Neural cell (in vitro differentiated cells): ENCODE data around the gene WNT3A. TPM values are rescaled to one million over a fixed set of nuclear protein-coding genes. Genes with fewer than 3 reads are reported as not detected.

Experiments
- H2AFZ ChIP-seq: fragments of 200-600, 300-800 bp; sonication (generic), shearing (Covaris generic); 2 replicates; pipeline ENCODE4 v1.6.0; 2014; ENCODE audit warnings: low read depth, mild to moderate bottlenecking, antibody characterized with exemption, low read length, moderate library complexity
- H3F3A ChIP-seq: fragments of 200-600 bp; shearing (Covaris generic); 2 replicates; pipeline ENCODE4 v1.6.1; 2016; ENCODE audit warnings: mild to moderate bottlenecking, moderate library complexity, mixed read lengths, antibody characterized with exemption, low read length; ENCODE audit not compliant: insufficient read depth, poor library complexity, severe bottlenecking
- H3K27ac ChIP-seq: fragments of 200-600, 300-800 bp; sonication (generic), shearing (Covaris generic); 2 replicates; pipeline ENCODE4 v1.5.1; 2014; ENCODE audit warnings: mild to moderate bottlenecking, low read length, moderate library complexity
- H3K27me3 ChIP-seq: fragments of 300-800, 200-600 bp; sonication (generic), shearing (Covaris generic); 2 replicates; pipeline ENCODE4 v1.6.0; 2014; ENCODE audit warnings: mild to moderate bottlenecking, low read depth, low read length, moderate library complexity; ENCODE audit not compliant: insufficient read depth
- H3K36me3 ChIP-seq: fragments of 300-800, 200-600 bp; sonication (generic), shearing (Covaris generic); 2 replicates; pipeline ENCODE4 v1.5.1; 2014; ENCODE audit warnings: mild to moderate bottlenecking, antibody characterized with exemption, low read length, moderate library complexity; ENCODE audit not compliant: insufficient read depth
- H3K4me2 ChIP-seq: fragments of 300-800, 200-600 bp; sonication (generic), shearing (Covaris generic); 2 replicates; pipeline ENCODE4 v1.6.0; 2014; ENCODE audit warnings: mild to moderate bottlenecking, low read length
- H3K4me3 ChIP-seq: fragments of 300-800, 200-600 bp; sonication (generic), shearing (Covaris generic); 2 replicates; pipeline ENCODE4 v1.5.1; 2014; ENCODE audit warnings: mild to moderate bottlenecking, low read length, moderate library complexity
- H3K79me2 ChIP-seq: fragments of 200-600 bp; shearing (Covaris generic); replicated peaks from 2 replicates; pipeline ENCODE4 v1.6.0; 2014; ENCODE audit warnings: mild to moderate bottlenecking, low read length, moderate library complexity; ENCODE audit not compliant: insufficient read depth
- H3K9ac ChIP-seq: fragments of 300-800, 200-600 bp; sonication (generic), shearing (Covaris generic); 2 replicates; pipeline ENCODE4 v1.6.1; 2016; ENCODE audit warnings: mild to moderate bottlenecking, low read length, mixed read lengths
- H3K9me2 ChIP-seq: fragments of 200-600 bp; shearing (Covaris generic); 2 replicates; pipeline ENCODE4 v1.6.1; 2016; ENCODE audit warnings: mild to moderate bottlenecking, low read length, mixed read lengths; ENCODE audit not compliant: insufficient read depth
- H3K9me3 ChIP-seq: fragments of 200-600, 300-800 bp; sonication (generic), shearing (Covaris generic); 2 replicates; pipeline ENCODE4 v1.6.1; 2016; ENCODE audit warnings: mild to moderate bottlenecking, mixed run types, low read length, moderate library complexity, mixed read lengths
- H4K20me1 ChIP-seq: fragments of 200-600 bp; shearing (Covaris generic); 2 replicates; pipeline ENCODE4 v1.6.1; 2016; ENCODE audit warnings: mild to moderate bottlenecking, mixed run types; ENCODE audit not compliant: insufficient read depth
- CTCF ChIP-seq: fragments of 450-650 bp; IDR thresholded peaks from 2 replicates; pipeline ENCODE4 v1.5.1; 2014; ENCODE audit warnings: antibody characterized with exemption, mild to moderate bottlenecking, moderate library complexity; ENCODE audit not compliant: poor library complexity, severe bottlenecking
- EZH2 ChIP-seq: fragments of 200-600, 300-800 bp; shearing (Covaris generic), sonication (generic); IDR thresholded peaks from 2 replicates; pipeline ENCODE4 v1.6.1; 2014; ENCODE audit warnings: antibody characterized with exemption, low read length, borderline replicate concordance, mild to moderate bottlenecking; ENCODE audit not compliant: insufficient read depth, poor library complexity, severe bottlenecking
- MXI1 ChIP-seq: fragments of 450-650 bp; conservative IDR thresholded peaks from 2 replicates; pipeline ENCODE4 v1.6.1; 2014; ENCODE audit warnings: antibody characterized with exemption, mild to moderate bottlenecking; ENCODE audit not compliant: poor library complexity, severe bottlenecking
- POLR2AphosphoS5 ChIP-seq: IDR thresholded peaks from 2 replicates; pipeline ENCODE4 v1.6.1; 2012
- RAD21 ChIP-seq: fragments of 450-650 bp; conservative IDR thresholded peaks from 2 replicates; pipeline ENCODE4 v1.6.1; 2014; ENCODE audit warnings: antibody characterized with exemption, mild to moderate bottlenecking, moderate library complexity
- REST ChIP-seq: IDR thresholded peaks from 2 replicates; pipeline ENCODE4 v1.6.1; 2012; ENCODE audit warnings: borderline replicate concordance
- SMC3 ChIP-seq: fragments of 450-650 bp; conservative IDR thresholded peaks from 2 replicates; pipeline ENCODE4 v1.6.1; 2014; ENCODE audit warnings: antibody characterized with exemption, mild to moderate bottlenecking, moderate library complexity; ENCODE audit not compliant: poor library complexity
- TAF1 ChIP-seq: IDR thresholded peaks from 2 replicates; pipeline ENCODE4 v1.6.1; 2012; ENCODE audit warnings: low read depth
- polyA plus RNA-seq: library from polyadenylated mRNA; depleted of rRNA; stranded (reverse); fragments of >200 nt; gene quantifications from 2 replicates; pipeline ENCODE4 v1.2.3, GENCODE V29; 2014

WNT3A gene
- polyA plus RNA-seq, 1 donor from 2014 or later, result 0.14 TPM

GRCh38 chr1:228082918-228083870 is 76.4 kb downstream of the WNT3A start:
- peaks cover 52% of the 10 kb centered on the region for H3K79me2 ChIP-seq
- peak overlapping the region; percentile 33 for H2AFZ ChIP-seq
- peak overlapping the region; percentile 89 for H3K4me2 ChIP-seq
- no peaks in the 10 kb centered on the region for H3K9me2 ChIP-seq
- no peak for TF ChIP-seq CTCF
- no peak for TF ChIP-seq TAF1
- TF ChIP-seq MXI1, result peak; percentile 15
- H3K9ac ChIP-seq, result peak overlapping the region; percentile 96
- no peaks in the 10 kb centered on the region for H3K9me3 ChIP-seq
- peaks cover 11% of the 10 kb centered on the region for H4K20me1 ChIP-seq
- H3K27me3 ChIP-seq, result no peaks in the 10 kb centered on the region
- H3F3A ChIP-seq, result no peaks in the 10 kb centered on the region
- peak overlapping the region; percentile 87 for H3K27ac ChIP-seq
- H3K4me3 ChIP-seq, result peak overlapping the region; percentile 99
- H3K36me3 ChIP-seq, result no peaks in the 10 kb centered on the region

GRCh38 chr1:228083871-228084278 is 77.1 kb downstream of the WNT3A start:
- Histone ChIP-seq H3K79me2 (peaks cover 59% of the 10 kb centered on the region), H3K4me2 (peak overlapping the region; percentile 89), H3K9me2 (no peaks in the 10 kb centered on the region), H3K4me3 (peak overlapping the region; percentile 99), H2AFZ (no peak overlapping the region), H3K9me3 (no peaks in the 10 kb centered on the region), H3K36me3 (no peaks in the 10 kb centered on the region), H3F3A (no peaks in the 10 kb centered on the region), H3K27ac (peak overlapping the region; percentile 87), H4K20me1 (peaks cover 11% of the 10 kb centered on the region), H3K9ac (peak overlapping the region; percentile 96), H3K27me3 (no peaks in the 10 kb centered on the region)
- TF ChIP-seq EZH2, result no peak
- TF ChIP-seq REST, result no peak
- TF ChIP-seq SMC3, result no peak
- TF ChIP-seq RAD21, result no peak
- TF ChIP-seq POLR2AphosphoS5, result no peak
